Fibroblast of lung (primary cell): ENCODE results near the gene IGF1. TPM values are rescaled to one million over a fixed set of nuclear protein-coding genes. Genes with fewer than 3 reads are reported as not detected.
A peak's percentile ranks its signal among the peaks of the same experiment; 100 is the strongest.

Experiments
- DNase-seq, 2 donors: peaks; one replicate each; pipeline versions ENCODE4 v3.0.0 to v3.0.0-alpha.2; 2010; ENCODE audit warnings: low read depth in 2 of 2
- H2AFZ ChIP-seq: 2 replicates; pipeline ENCODE4 v1.5.1; 2012; ENCODE audit warnings: low read length, control low read depth, inconsistent platforms
- H3K27ac ChIP-seq: 2 replicates; pipeline ENCODE4 v1.5.1; 2011; ENCODE audit warnings: low read length, control low read depth; ENCODE audit not compliant: insufficient read depth
- H3K27me3 ChIP-seq: 2 replicates; pipeline ENCODE4 v1.5.1; 2011; ENCODE audit warnings: mild to moderate bottlenecking, low read length; ENCODE audit not compliant: control insufficient read depth, insufficient read depth
- H3K36me3 ChIP-seq: 2 replicates; pipeline ENCODE4 v1.5.1; 2011; ENCODE audit warnings: low read length; ENCODE audit not compliant: control insufficient read depth, insufficient read depth
- H3K4me1 ChIP-seq: 2 replicates; pipeline ENCODE4 v1.5.1; 2011; ENCODE audit warnings: low read length; ENCODE audit not compliant: control insufficient read depth, insufficient read depth; ENCODE audit errors: extremely low read depth
- H3K4me2 ChIP-seq: 2 replicates; pipeline ENCODE4 v1.5.1; 2011; ENCODE audit warnings: low read length, control low read depth; ENCODE audit not compliant: insufficient read depth; ENCODE audit errors: extremely low read depth
- H3K4me3 ChIP-seq, 4 experiments: fragments of 200-600 bp in 1 of 4; sonication (generic) in 1 of 4; replicated peaks in 1 of 4; 2 replicates each; pipeline ENCODE4 v1.5.1; 2011 to 2016; ENCODE audit warnings: low read length in 4 of 4, low read depth in 3 of 4, mild to moderate bottlenecking in 3 of 4, control low read depth in 2 of 4, inconsistent platforms in 1 of 4, mixed read lengths in 1 of 4; ENCODE audit not compliant: insufficient read depth in 1 of 4; ENCODE audit errors: control extremely low read depth in 1 of 4
- H3K79me2 ChIP-seq: 2 replicates; pipeline ENCODE4 v1.5.1; 2012; ENCODE audit warnings: mild to moderate bottlenecking, low read length, inconsistent platforms; ENCODE audit not compliant: control insufficient read depth, insufficient read depth
- H3K9ac ChIP-seq: 2 replicates; pipeline ENCODE4 v1.5.1; 2011; ENCODE audit warnings: mild to moderate bottlenecking, low read length, control low read depth; ENCODE audit not compliant: insufficient read depth
- H3K9me3 ChIP-seq: 2 replicates; pipeline ENCODE4 v1.5.1; 2012; ENCODE audit warnings: low read depth, low read length; ENCODE audit not compliant: control insufficient read depth, insufficient read depth
- H4K20me1 ChIP-seq: 2 replicates; pipeline ENCODE4 v1.5.1; 2011; ENCODE audit warnings: low read length; ENCODE audit not compliant: control insufficient read depth, insufficient read depth; ENCODE audit errors: extremely low read depth
- EZH2 ChIP-seq: IDR thresholded peaks from 2 replicates; pipeline ENCODE4 v1.5.1; 2012; ENCODE audit warnings: low read length, control low read depth, mild to moderate bottlenecking; ENCODE audit errors: missing control alignments
- polyA minus RNA-seq: library from RNA; depleted of rRNA, polyadenylated mRNA; stranded (reverse); fragments of >200 nt; gene quantifications from 2 replicates; pipeline ENCODE4 v1.2.3, GENCODE V29; 2011; ENCODE audit warnings: low replicate concordance
- polyA plus RNA-seq, 2 donors: library from polyadenylated mRNA; depleted of rRNA in 1 of 2; stranded (reverse) in 1 of 2; unstranded in 1 of 2; fragments of >200 nt; gene quantifications; 2 replicates each; pipeline ENCODE4 v1.2.1, GENCODE V29; 2011 to 2012; ENCODE audit warnings: missing spikeins in 1 of 2
- total RNA-seq: library from RNA; depleted of rRNA; stranded (reverse); fragments of >200 nt; gene quantifications from 2 replicates; pipeline ENCODE4 v1.2.1, GENCODE V29; 2014
- TF ChIP-seq, protein P1 (sequence below), 2 donors: IDR thresholded peaks in 1 of 2; conservative IDR thresholded peaks in 1 of 2; 1 replicate in 1 of 2; 2 replicates in 1 of 2; pipeline ENCODE4 v1.5.1; 2011 to 2012; ENCODE audit warnings: low read length in 2 of 2, control low read depth in 1 of 2, inconsistent platforms in 1 of 2, low read depth in 1 of 2, mild to moderate bottlenecking in 1 of 2

IGF1 gene
- total RNA-seq = 0.83 and 1.3 TPM in 2 replicates
- 0.05 and 0.40 TPM in 2 replicates for polyA plus RNA-seq
- polyA plus RNA-seq (2012) = 0.12 and 0.24 TPM in 2 replicates
- not detected in 2 replicates for polyA minus RNA-seq

DNA sequence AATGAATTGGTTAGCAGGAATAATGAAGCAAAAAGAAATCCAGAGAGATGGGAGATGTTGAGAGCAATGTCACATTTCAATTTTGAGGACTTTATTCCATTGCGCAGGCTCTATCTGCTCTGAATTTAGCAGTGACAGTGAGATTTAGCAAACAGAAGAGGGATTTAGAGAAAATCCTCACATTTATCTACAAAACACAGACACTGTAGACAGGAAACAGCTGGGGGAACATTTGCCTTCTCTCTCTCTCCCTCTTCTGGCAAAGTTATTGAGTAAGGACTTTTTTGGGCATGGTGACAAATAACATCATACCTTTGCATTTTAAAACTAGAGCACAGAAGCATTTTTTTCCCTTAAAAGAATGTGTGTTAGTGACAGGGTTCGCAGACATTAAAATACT lies at the start of gene IGF1:
IGF1 (minus strand) TSS at position 158 of the 400 bp plus-strand sequence. CDS start 182 bp downstream, outside the sequence.
- Histone ChIP-seq H3K9me3 (no peaks in the 10 kb centered on the region), H3K27ac (no peak within 1 kb of the TSS), H3K9ac (no peak within 1 kb of the TSS), H3K4me3 (peak within 1 kb of the TSS in 2 of 4 experiments; percentile 12 to 36), H3K27me3 (no peaks in the 10 kb centered on the region), H4K20me1 (no peaks in the 10 kb centered on the region), H3K36me3 (no peaks in the 10 kb centered on the region), H3K4me1 (no peaks in the 10 kb centered on the region), H3K4me2 (peak within 1 kb of the TSS; percentile 46), H2AFZ (no peak within 1 kb of the TSS), H3K79me2 (no peaks in the 10 kb centered on the region)
- TF ChIP-seq, protein P1, sequence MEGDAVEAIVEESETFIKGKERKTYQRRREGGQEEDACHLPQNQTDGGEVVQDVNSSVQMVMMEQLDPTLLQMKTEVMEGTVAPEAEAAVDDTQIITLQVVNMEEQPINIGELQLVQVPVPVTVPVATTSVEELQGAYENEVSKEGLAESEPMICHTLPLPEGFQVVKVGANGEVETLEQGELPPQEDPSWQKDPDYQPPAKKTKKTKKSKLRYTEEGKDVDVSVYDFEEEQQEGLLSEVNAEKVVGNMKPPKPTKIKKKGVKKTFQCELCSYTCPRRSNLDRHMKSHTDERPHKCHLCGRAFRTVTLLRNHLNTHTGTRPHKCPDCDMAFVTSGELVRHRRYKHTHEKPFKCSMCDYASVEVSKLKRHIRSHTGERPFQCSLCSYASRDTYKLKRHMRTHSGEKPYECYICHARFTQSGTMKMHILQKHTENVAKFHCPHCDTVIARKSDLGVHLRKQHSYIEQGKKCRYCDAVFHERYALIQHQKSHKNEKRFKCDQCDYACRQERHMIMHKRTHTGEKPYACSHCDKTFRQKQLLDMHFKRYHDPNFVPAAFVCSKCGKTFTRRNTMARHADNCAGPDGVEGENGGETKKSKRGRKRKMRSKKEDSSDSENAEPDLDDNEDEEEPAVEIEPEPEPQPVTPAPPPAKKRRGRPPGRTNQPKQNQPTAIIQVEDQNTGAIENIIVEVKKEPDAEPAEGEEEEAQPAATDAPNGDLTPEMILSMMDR (conservative IDR thresholded peaks at IDR 0.05 in 1 of 2, IDR thresholded peaks at IDR 0.05 in 1 of 2; ENCODE audit: low read depth in 1 of 2, low read length in 2 of 2) = peak; percentile 29 to 32
- TF ChIP-seq EZH2 = no peak
- DNase-seq = peak; percentile 63 to 65

DNA sequence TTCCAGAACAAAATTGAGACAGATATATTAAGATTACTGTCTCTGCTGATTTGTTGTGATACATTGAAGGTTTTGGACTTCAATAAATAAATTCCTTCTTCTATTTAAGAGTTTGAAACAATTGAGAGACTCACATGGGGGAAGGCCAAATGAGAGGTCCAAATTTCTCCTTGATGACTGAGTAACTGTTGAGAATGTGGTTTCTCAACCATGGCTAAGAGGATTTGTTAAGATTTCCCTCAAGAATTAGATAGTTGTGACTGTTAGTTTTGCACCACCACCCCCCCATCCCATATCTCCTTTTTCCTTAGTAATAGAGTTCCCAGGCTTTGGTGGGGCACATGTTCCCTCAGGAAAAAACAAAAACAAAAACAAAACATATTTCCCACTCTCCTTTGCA lies 47.7 kb upstream of the IGF1 start:
- no peaks in the 10 kb centered on the region for H3K27me3 ChIP-seq
- no peaks in the 10 kb centered on the region for H3K9me3 ChIP-seq
- H3K4me3 ChIP-seq = no peak overlapping the region
- no peak overlapping the region for H2AFZ ChIP-seq
- no peaks in the 10 kb centered on the region for H3K36me3 ChIP-seq
- H3K9ac ChIP-seq = no peak overlapping the region
- peak in 1 of 2 donors; percentile 36 for DNase-seq
- TF ChIP-seq, protein P1 (conservative IDR thresholded peaks at IDR 0.05 in 1 of 2, IDR thresholded peaks at IDR 0.05 in 1 of 2; ENCODE audit: low read depth in 1 of 2, low read length in 2 of 2) = no peak
- TF ChIP-seq EZH2 = no peak
- no peaks in the 10 kb centered on the region for H3K79me2 ChIP-seq
- H3K4me1 ChIP-seq = peaks cover 2% of the 10 kb centered on the region
- no peak overlapping the region for H3K4me2 ChIP-seq
- no peaks in the 10 kb centered on the region for H4K20me1 ChIP-seq
- H3K27ac ChIP-seq = no peak overlapping the region

DNA sequence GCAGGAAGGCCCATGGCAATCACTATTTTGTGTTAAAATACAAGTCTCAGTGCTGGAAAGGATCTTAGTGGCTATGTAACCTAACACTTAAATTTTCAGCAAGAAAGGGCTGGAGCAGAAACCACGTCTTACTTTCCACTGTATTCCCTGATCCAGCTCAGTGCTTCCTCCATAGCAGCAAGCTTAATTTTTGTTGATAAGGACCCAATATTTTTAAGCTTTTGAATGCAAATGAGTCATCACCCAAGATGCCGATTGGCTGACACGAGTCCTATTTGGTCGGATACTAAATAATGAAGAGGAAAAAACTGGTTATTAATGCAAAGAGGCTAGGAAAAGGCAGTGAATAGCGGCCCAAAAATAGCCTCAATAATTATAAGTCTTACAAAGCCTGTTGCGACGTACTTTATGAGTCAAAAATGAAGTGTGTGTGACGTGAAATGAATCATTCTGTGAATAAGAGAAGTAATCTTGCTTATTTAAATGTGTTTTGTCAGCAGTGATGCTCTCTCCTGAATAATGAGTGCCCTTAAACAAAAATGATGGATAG lies 46.9 kb upstream of the IGF1 start:
- Histone ChIP-seq H3K27ac (peak overlapping the region; percentile 54), H3K9ac (no peak overlapping the region), H3K4me3 (no peak overlapping the region), H3K27me3 (no peaks in the 10 kb centered on the region), H3K9me3 (no peaks in the 10 kb centered on the region), H3K4me2 (no peak overlapping the region), H3K36me3 (no peaks in the 10 kb centered on the region), H2AFZ (no peak overlapping the region), H3K4me1 (peaks cover 2% of the 10 kb centered on the region), H4K20me1 (no peaks in the 10 kb centered on the region), H3K79me2 (no peaks in the 10 kb centered on the region)
- TF ChIP-seq EZH2 = no peak
- TF ChIP-seq, protein P1 (conservative IDR thresholded peaks at IDR 0.05 in 1 of 2, IDR thresholded peaks at IDR 0.05 in 1 of 2; ENCODE audit: low read depth in 1 of 2, low read length in 2 of 2) = no peak
- DNase-seq = peak; percentile 46 to 79
